Lung (tissue), 12 donors: Measurements from ENCODE around the gene IFT57. TPM values are rescaled to one million over a fixed set of nuclear protein-coding genes. Genes with fewer than 3 reads are reported as not detected.
A peak's percentile ranks its signal among the peaks of the same experiment; 100 is the strongest.

Source experiments
- ATAC-seq: fragments of 200-7000 bp; cut with Tn5 transposase; one replicate; pipeline ENCODE4 v1.9.1; 2020; ENCODE audit warnings: moderate number of reproducible peaks; ENCODE audit not compliant: insufficient read depth, low FRiP score
- DNase-seq, 3 donors: peaks; one replicate each; pipeline ENCODE4 v3.0.0-alpha.2; 2013 to 2017
- H3K27ac ChIP-seq, 2 donors: one replicate each; pipeline ENCODE4 v1.5.1; 2013; ENCODE audit warnings: mild to moderate bottlenecking in 2 of 2, moderate library complexity in 2 of 2, control low read depth in 1 of 2, inconsistent platforms in 1 of 2, low read depth in 1 of 2, low read length in 1 of 2
- H3K27me3 ChIP-seq, 3 donors: one replicate each; pipeline ENCODE4 v1.5.1; 2013; ENCODE audit warnings: low read length in 2 of 3; ENCODE audit not compliant: control insufficient read depth in 3 of 3, insufficient read depth in 3 of 3
- H3K36me3 ChIP-seq, 4 donors: one replicate each; pipeline ENCODE4 v1.5.1; 2013; ENCODE audit warnings: low read length in 4 of 4, mild to moderate bottlenecking in 1 of 4, moderate library complexity in 1 of 4; ENCODE audit not compliant: control insufficient read depth in 4 of 4, insufficient read depth in 4 of 4
- H3K4me1 ChIP-seq, 5 donors: one replicate each; pipeline ENCODE4 v1.5.1; 2013; ENCODE audit warnings: low read length in 5 of 5, mild to moderate bottlenecking in 2 of 5, moderate library complexity in 1 of 5; ENCODE audit not compliant: control insufficient read depth in 5 of 5, insufficient read depth in 5 of 5
- H3K4me3 ChIP-seq: one replicate; pipeline ENCODE4 v1.5.1; 2013; ENCODE audit warnings: mild to moderate bottlenecking, control low read depth, moderate library complexity
- H3K9ac ChIP-seq, 2 donors: one replicate each; pipeline ENCODE4 v1.5.1; 2013; ENCODE audit warnings: low read length in 2 of 2, control low read depth in 1 of 2; ENCODE audit not compliant: insufficient read depth in 1 of 2
- H3K9me3 ChIP-seq, 4 donors: one replicate each; pipeline ENCODE4 v1.5.1; 2013; ENCODE audit warnings: low read length in 3 of 4, mild to moderate bottlenecking in 1 of 4, moderate library complexity in 1 of 4; ENCODE audit not compliant: control insufficient read depth in 4 of 4, insufficient read depth in 3 of 4
- WGBS, 2 donors: extraction: QIAGEN DNeasy Blood & Tissue Kit; methylation state at CpG; one replicate each; pipeline ENCODE4 v1.1.7; 2013; 5-methylcytosine and 5-hydroxymethylcytosine counted together
- polyA plus RNA-seq, 2 donors: library from polyadenylated mRNA; stranded (reverse); fragments of 200-250 nt; gene quantifications; one replicate each; pipeline ENCODE4 v1.2.1, GENCODE V29; 2013
- total RNA-seq, 2 donors: library from RNA; depleted of rRNA in 1 of 2; stranded (reverse); fragments of >200 nt in 1 of 2; gene quantifications; one replicate each; pipeline ENCODE4 v1.2.1, GENCODE V29; 2014 to 2021
- TF ChIP-seq, protein P1 (sequence below): IDR thresholded peaks from 2 replicates; pipeline ENCODE4 v1.5.1; 2012; ENCODE audit warnings: mild to moderate bottlenecking; ENCODE audit errors: control extremely low read depth, extremely low read depth
- donor health status: control.
- donor health status: control.
- donor health status: Bipolar disorder and iron deficiency.
- donor health status: healthy.
- donor health status: DM: yes; HTN: yes; CAD: no.

Gene IFT57
- total and polyA plus RNA-seq, 4 donors, result 66.1 to 205 (median 129) TPM

DNA sequence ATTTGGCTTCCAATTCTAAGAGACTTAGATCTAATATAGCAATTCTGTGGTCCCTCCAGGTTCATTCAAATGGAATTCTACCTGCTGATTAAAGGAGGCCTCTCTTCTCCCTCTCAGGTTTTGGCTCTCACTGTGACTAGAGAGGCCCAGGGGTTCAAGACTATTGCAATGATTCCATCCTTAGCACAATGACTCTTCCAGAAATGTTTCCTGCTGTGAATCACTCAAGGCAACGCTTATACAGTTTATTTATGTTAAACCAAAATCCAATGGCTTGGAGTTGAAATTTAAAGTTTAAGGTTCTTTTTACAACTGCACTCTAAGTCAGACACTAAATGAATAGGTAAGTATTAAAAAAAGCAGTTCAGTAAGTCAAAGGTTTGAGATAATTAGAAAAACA, 39.9 kb downstream of the IFT57 start:
- Histone ChIP-seq H3K9me3 (peaks cover 0 to 3% (median 0%) of the 10 kb centered on the region in 4 donors), H3K27ac (no peak overlapping the region), H3K4me3 (no peak overlapping the region), H3K4me1 (peaks cover 0 to 4% (median 0%) of the 10 kb centered on the region in 5 donors), H3K36me3 (peaks cover 0 to 11% (median 4%) of the 10 kb centered on the region in 4 donors), H3K9ac (no peak overlapping the region), H3K27me3 (no peaks in the 10 kb centered on the region)
- ATAC-seq (no peak), DNase-seq (no peak)
- TF ChIP-seq, protein P1, sequence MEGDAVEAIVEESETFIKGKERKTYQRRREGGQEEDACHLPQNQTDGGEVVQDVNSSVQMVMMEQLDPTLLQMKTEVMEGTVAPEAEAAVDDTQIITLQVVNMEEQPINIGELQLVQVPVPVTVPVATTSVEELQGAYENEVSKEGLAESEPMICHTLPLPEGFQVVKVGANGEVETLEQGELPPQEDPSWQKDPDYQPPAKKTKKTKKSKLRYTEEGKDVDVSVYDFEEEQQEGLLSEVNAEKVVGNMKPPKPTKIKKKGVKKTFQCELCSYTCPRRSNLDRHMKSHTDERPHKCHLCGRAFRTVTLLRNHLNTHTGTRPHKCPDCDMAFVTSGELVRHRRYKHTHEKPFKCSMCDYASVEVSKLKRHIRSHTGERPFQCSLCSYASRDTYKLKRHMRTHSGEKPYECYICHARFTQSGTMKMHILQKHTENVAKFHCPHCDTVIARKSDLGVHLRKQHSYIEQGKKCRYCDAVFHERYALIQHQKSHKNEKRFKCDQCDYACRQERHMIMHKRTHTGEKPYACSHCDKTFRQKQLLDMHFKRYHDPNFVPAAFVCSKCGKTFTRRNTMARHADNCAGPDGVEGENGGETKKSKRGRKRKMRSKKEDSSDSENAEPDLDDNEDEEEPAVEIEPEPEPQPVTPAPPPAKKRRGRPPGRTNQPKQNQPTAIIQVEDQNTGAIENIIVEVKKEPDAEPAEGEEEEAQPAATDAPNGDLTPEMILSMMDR, result no peak
- 62 to 64% methylated on average over 1 of the region's 1 CpG for WGBS, 2 donors

DNA sequence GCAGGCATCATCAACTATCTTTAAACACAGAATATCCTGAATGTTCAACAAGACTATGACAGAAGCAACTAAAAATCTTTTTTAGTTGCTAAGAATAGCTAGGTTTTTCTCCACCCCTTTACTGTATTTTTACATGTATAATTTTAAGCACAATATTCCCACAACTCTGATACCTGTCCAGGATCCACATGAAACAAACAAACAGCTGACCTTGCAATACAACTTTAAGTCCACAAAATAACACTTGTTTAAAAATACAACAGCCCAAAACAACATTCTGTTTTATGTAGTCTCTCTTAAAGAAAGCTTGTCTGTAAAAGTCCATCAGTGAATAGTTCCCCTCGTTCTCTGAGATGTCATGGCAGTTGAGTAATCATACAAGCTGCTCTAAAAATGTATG, 41.1 kb downstream of the IFT57 start:
- Histone ChIP-seq H3K4me1 (peaks cover 0 to 4% (median 0%) of the 10 kb centered on the region in 5 donors), H3K9ac (no peak overlapping the region), H3K27ac (no peak overlapping the region), H3K36me3 (peaks cover 0 to 11% (median 4%) of the 10 kb centered on the region in 4 donors), H3K27me3 (no peaks in the 10 kb centered on the region), H3K4me3 (no peak overlapping the region), H3K9me3 (peaks cover 0 to 3% (median 0%) of the 10 kb centered on the region in 4 donors)
- no peak for ATAC-seq
- TF ChIP-seq, protein P1, result no peak
- no peak for DNase-seq
- WGBS, 2 donors, result 24 to 49% methylated on average over 1 of the region's 1 CpG

DNA sequence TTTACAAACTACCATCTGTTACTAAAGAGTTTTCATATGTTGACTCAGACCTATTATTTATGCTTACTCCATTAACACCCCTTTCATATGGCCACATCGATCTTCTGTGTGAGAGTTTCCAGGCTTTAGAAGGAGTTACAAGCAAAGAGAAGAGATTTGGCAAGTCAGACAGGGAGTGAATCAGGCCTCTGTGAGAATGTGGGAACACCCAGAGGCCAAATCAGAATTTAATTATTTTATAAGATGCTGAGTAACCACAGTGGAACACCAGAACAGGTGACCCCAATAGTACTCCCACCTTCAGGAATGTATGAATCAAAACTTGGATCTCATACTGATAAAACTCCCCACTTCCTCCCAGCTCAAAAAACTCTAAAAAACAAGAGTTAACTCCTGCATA, 42.0 kb downstream of the IFT57 start:
- H3K9ac ChIP-seq, result no peak overlapping the region
- H3K27me3 ChIP-seq, result no peaks in the 10 kb centered on the region
- H3K9me3 ChIP-seq, result no peaks in the 10 kb centered on the region
- WGBS, 2 donors, result 71 to 97% methylated on average over 1 of the region's 1 CpG
- no peak overlapping the region for H3K27ac ChIP-seq
- H3K4me1 ChIP-seq, result peaks cover 0 to 4% (median 0%) of the 10 kb centered on the region in 5 donors
- DNase-seq, result no peak
- H3K36me3 ChIP-seq, result peaks cover 0 to 7% (median 3%) of the 10 kb centered on the region in 4 donors
- no peak overlapping the region for H3K4me3 ChIP-seq
- TF ChIP-seq, protein P1, result no peak
- ATAC-seq, result no peak

DNA sequence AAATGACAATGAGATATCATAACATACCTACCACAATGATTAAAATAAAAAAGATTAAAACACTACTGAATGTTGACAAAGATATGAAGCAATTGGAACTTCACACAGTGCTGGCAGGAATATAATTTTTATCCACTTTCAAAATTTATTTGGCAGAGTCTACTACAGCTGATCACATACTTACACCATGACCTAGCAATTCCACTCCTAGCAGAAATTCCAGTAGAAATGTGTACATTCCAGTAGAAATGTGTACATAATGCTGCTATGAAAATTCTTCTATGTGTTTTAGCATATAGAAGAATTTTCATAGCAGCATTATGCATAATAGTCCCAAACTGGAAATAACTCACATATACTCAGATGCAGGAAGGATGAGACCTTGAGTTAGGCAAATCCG, 43.5 kb downstream of the IFT57 start:
- Histone ChIP-seq H3K9me3 (no peaks in the 10 kb centered on the region), H3K9ac (no peak overlapping the region), H3K27me3 (no peaks in the 10 kb centered on the region), H3K4me1 (peaks cover 0 to 4% (median 0%) of the 10 kb centered on the region in 5 donors), H3K27ac (no peak overlapping the region), H3K4me3 (no peak overlapping the region), H3K36me3 (no peaks in the 10 kb centered on the region)
- ATAC-seq, result no peak
- peak in 2 of 3 donors; percentile 31 to 39 for DNase-seq
- TF ChIP-seq, protein P1, result no peak
- 96 to 99% methylated on average over 1 of the region's 1 CpG for WGBS, 2 donors
